Activated CD4-positive, alpha-beta T cell treated with anti-CD3 and anti-CD28 coated beads, Interleukin-2, amount 50 U/mL, for 48 hours (primary cell): ENCODE results near the gene PTRHD1.
A peak's percentile ranks its signal among the peaks of the same experiment; 100 is the strongest.
"Not testable (repeated sequence)": the region's sequence is repeated elsewhere in the genome, so short reads cannot be mapped to it uniquely, and the experiment has no call there.

ENCODE experiments used
- DNase-seq, 2 experiments: peaks; one replicate each; pipeline ENCODE4 v3.0.0-alpha.2; 2020

The PTRHD1 gene

GRCh38 chr2:24792874-24793760, at the start of gene PTRHD1, which contains the start of gene CENPO:
Gene PTRHD1, minus strand, starts transcription at chr2:24793391. Its CDS starts 14 bp downstream, at chr2:24793377.
Gene CENPO, plus strand, starts transcription at chr2:24793425. Its CDS starts 495 bp downstream, at chr2:24793920.
- DNase-seq: peak; percentile 92 to 95

- no peak for DNase-seq
Observed at GRCh38 chr2:24842081-24843050, 49.2 kb upstream of the PTRHD1 start.

GRCh38 chr2:24840962-24841945, 48.1 kb upstream of the PTRHD1 start:
- DNase-seq: no peak

- no peak for DNase-seq
Observed at GRCh38 chr2:24840164-24840869, 47.1 kb upstream of the PTRHD1 start.

GRCh38 chr2:24839729-24840128, 46.5 kb upstream of the PTRHD1 start:
- DNase-seq: no peak

GRCh38 chr2:24838541-24838940, 45.4 kb upstream of the PTRHD1 start:
- DNase-seq: no peak

GRCh38 chr2:24837996-24838513, 44.9 kb upstream of the PTRHD1 start:
- DNase-seq: no peak

- DNase-seq: no peak
Observed at GRCh38 chr2:24836706-24837105, 43.5 kb upstream of the PTRHD1 start.

GRCh38 chr2:24836206-24836605, 43.0 kb upstream of the PTRHD1 start:
- DNase-seq: no peak

- not testable (repeated sequence) for DNase-seq
Observed at GRCh38 chr2:24835411-24835810, 42.2 kb upstream of the PTRHD1 start.

GRCh38 chr2:24834733-24835395, 41.7 kb upstream of the PTRHD1 start:
- DNase-seq: no peak

GRCh38 chr2:24833821-24834732, 40.9 kb upstream of the PTRHD1 start:
- DNase-seq: no peak

- no peak for DNase-seq
Observed at GRCh38 chr2:24832931-24833701, 39.9 kb upstream of the PTRHD1 start.

- DNase-seq: no peak
Observed at GRCh38 chr2:24832521-24832920, 39.3 kb upstream of the PTRHD1 start.

GRCh38 chr2:24832073-24832461, 38.9 kb upstream of the PTRHD1 start:
- no peak for DNase-seq

- no peak for DNase-seq
Observed at GRCh38 chr2:24831221-24832072, 38.3 kb upstream of the PTRHD1 start.

- no peak for DNase-seq
Observed at GRCh38 chr2:24830786-24831185, 37.6 kb upstream of the PTRHD1 start.

GRCh38 chr2:24830351-24830750, 37.2 kb upstream of the PTRHD1 start:
- no peak for DNase-seq
